ENCODE measurements around the gene ADD1.

The ADD1 gene

GRCh38 chr4:2855584-2855983 is 11.9 kb downstream of the ADD1 start:
- no peak overlapping the region for H2AFZ ChIP-seq
- H3K9ac ChIP-seq: no peak overlapping the region
- H3K36me3 ChIP-seq (ENCODE audit: control insufficient read depth, insufficient read depth, low read length): no peaks in the 10 kb centered on the region
- no peak overlapping the region for H3K27ac ChIP-seq
- H3K4me2 ChIP-seq (ENCODE audit: low read length): no peak overlapping the region
- no peaks in the 10 kb centered on the region for H3K27me3 ChIP-seq (ENCODE audit: control insufficient read depth, insufficient read depth, low read length)
- H3K4me1 ChIP-seq: peaks cover 3% of the 10 kb centered on the region
- no peak for TF ChIP-seq CTCF (IDR thresholded peaks at IDR 0.05)
- H3K9me3 ChIP-seq (ENCODE audit: control insufficient read depth, low read length): no peaks in the 10 kb centered on the region
- H3K4me3 ChIP-seq (ENCODE audit: low read depth, low read length): no peak overlapping the region
- H3K79me2 ChIP-seq: peaks cover 37% of the 10 kb centered on the region

DNA sequence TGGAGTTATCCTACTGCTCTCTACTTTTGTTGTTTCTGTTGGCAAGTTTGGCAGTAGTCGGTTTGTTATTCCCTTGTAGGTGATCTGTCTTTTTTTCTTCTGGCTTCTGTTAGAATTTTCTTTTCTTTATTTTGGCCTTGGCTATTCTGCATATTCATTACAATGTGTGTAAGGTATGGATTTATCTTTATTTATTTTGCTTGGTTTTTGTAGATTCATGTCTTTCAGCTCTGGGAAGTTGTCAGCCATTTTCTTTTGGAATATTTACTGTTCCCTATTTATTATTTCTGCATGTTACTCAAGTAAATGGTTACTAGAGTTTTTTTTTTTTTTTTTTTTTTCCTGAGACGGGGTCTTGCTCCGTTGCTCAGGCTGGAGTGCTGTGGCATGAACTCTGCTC is 12.6 kb downstream of the ADD1 start:
- Histone ChIP-seq H3K27ac (no peak overlapping the region), H3K4me3 (ENCODE audit: low read depth, low read length) (no peak overlapping the region)
- no peak for TF ChIP-seq CTCF (IDR thresholded peaks at IDR 0.05)

DNA sequence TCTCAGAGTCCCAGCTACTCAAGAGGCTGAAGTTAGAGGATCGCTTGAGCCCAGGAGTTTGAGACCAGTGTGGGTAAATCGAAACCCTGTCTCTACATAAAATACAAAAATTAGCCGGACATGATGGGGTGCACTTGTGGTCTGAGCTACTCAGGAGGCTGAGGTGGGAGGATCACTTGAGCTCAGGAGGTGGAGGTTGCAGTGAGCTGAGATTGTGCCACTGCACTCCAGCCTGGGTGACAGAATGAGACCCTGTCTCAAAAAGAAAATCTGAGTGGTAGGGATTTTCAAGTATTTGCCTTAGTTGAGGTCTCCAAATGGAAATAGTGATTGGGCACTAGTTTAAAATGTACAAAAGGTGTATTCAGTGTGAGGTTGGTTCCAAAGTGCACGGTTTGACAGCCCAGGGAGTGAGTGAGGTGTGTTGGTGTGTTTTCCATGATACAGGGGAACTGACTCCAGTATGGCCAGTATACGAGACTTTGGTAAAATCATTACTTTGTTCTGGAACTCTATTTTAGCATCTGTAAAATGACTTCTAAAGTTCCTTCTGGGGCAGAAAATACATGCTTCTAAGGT is 13.8 kb downstream of the ADD1 start:
- Histone ChIP-seq H3K4me3 (ENCODE audit: low read depth, low read length) (no peak overlapping the region), H2AFZ (no peak overlapping the region), H3K4me2 (ENCODE audit: low read length) (no peak overlapping the region), H3K9me3 (ENCODE audit: control insufficient read depth, low read length) (no peaks in the 10 kb centered on the region), H3K9ac (no peak overlapping the region), H3K4me1 (peaks cover 9% of the 10 kb centered on the region), H3K27ac (no peak overlapping the region), H3K79me2 (peaks cover 40% of the 10 kb centered on the region), H3K36me3 (ENCODE audit: control insufficient read depth, insufficient read depth, low read length) (no peaks in the 10 kb centered on the region), H3K27me3 (ENCODE audit: control insufficient read depth, insufficient read depth, low read length) (no peaks in the 10 kb centered on the region)
- no peak for TF ChIP-seq CTCF (IDR thresholded peaks at IDR 0.05)

More for the DNA sequence above, 12.6 kb downstream of the ADD1 start:
- Histone ChIP-seq H3K27me3 (ENCODE audit: control insufficient read depth, insufficient read depth, low read length) (no peaks in the 10 kb centered on the region), H3K4me1 (peaks cover 3% of the 10 kb centered on the region), H3K36me3 (ENCODE audit: control insufficient read depth, insufficient read depth, low read length) (no peaks in the 10 kb centered on the region), H3K4me2 (ENCODE audit: low read length) (no peak overlapping the region), H3K9me3 (ENCODE audit: control insufficient read depth, low read length) (no peaks in the 10 kb centered on the region), H3K79me2 (peaks cover 34% of the 10 kb centered on the region), H3K9ac (no peak overlapping the region), H2AFZ (no peak overlapping the region)

GRCh38 chr4:2858451-2859217 is 15.0 kb downstream of the ADD1 start:
- Histone ChIP-seq H3K9me3 (ENCODE audit: control insufficient read depth, low read length) (no peaks in the 10 kb centered on the region), H3K27ac (no peak overlapping the region), H3K4me3 (ENCODE audit: low read depth, low read length) (no peak overlapping the region), H3K4me2 (ENCODE audit: low read length) (no peak overlapping the region), H3K36me3 (ENCODE audit: control insufficient read depth, insufficient read depth, low read length) (no peaks in the 10 kb centered on the region), H3K4me1 (peaks cover 9% of the 10 kb centered on the region), H3K9ac (no peak overlapping the region), H2AFZ (no peak overlapping the region), H3K79me2 (peaks cover 42% of the 10 kb centered on the region), H3K27me3 (ENCODE audit: control insufficient read depth, insufficient read depth, low read length) (no peaks in the 10 kb centered on the region)
- no peak for TF ChIP-seq CTCF (IDR thresholded peaks at IDR 0.05)

DNA sequence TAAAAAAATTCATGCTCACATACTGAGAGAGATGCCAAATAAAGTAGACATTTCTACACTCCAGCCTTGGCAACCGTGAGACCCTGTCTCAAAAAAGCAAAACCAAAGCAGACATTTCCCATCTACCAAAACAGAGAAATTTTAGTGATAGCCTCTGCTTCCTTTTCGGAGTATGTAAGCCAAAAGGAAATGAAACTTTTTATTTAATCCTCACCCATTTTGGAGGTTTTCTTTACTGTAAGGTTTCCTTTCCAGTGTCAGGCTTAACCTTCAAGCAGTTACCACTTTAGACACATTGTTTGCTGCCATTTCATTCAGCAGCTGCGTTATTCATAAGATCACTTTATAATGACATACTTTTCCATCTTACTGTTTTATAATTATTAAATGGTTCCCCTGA is 15.9 kb downstream of the ADD1 start:
- Histone ChIP-seq H3K4me1 (peaks cover 9% of the 10 kb centered on the region), H3K79me2 (peaks cover 41% of the 10 kb centered on the region), H3K4me3 (ENCODE audit: low read depth, low read length) (no peak overlapping the region), H3K27me3 (ENCODE audit: control insufficient read depth, insufficient read depth, low read length) (no peaks in the 10 kb centered on the region), H3K9ac (no peak overlapping the region), H3K27ac (no peak overlapping the region), H3K9me3 (ENCODE audit: control insufficient read depth, low read length) (no peaks in the 10 kb centered on the region), H3K36me3 (ENCODE audit: control insufficient read depth, insufficient read depth, low read length) (no peaks in the 10 kb centered on the region), H3K4me2 (ENCODE audit: low read length) (no peak overlapping the region), H2AFZ (no peak overlapping the region)
- no peak for TF ChIP-seq CTCF (IDR thresholded peaks at IDR 0.05)
